Liver (tissue), 9 donors: ENCODE measurements around the gene RGS12. TPM values are rescaled to one million over a fixed set of nuclear protein-coding genes. Genes with fewer than 3 reads are reported as not detected.

ENCODE experiments used
- DNase-seq: peaks from one replicate; pipeline ENCODE4 v3.0.0-alpha.2; 2017; ENCODE audit warnings: low spot score
- H3K27ac ChIP-seq, 2 donors: one replicate each; pipeline ENCODE4 v1.7.0; 2013; ENCODE audit warnings: inconsistent platforms in 2 of 2, low read length in 2 of 2, control low read depth in 1 of 2, low read depth in 1 of 2, mild to moderate bottlenecking in 1 of 2
- H3K27me3 ChIP-seq, 4 donors: one replicate each; pipeline versions ENCODE4 v1.6.1 to v1.7.0; 2013; ENCODE audit warnings: low read length in 3 of 4, inconsistent platforms in 1 of 4, mild to moderate bottlenecking in 1 of 4, moderate library complexity in 1 of 4; ENCODE audit not compliant: control insufficient read depth in 4 of 4, insufficient read depth in 4 of 4
- H3K36me3 ChIP-seq, 4 donors: one replicate each; pipeline versions ENCODE4 v1.6.1 to v1.7.0; 2013; ENCODE audit warnings: low read length in 3 of 4, mild to moderate bottlenecking in 3 of 4, low read depth in 1 of 4, moderate library complexity in 1 of 4; ENCODE audit not compliant: control insufficient read depth in 4 of 4, insufficient read depth in 3 of 4
- H3K4me1 ChIP-seq, 4 donors: one replicate each; pipeline versions ENCODE4 v1.6.1 to v1.7.0; 2013; ENCODE audit warnings: low read length in 3 of 4, mild to moderate bottlenecking in 3 of 4, moderate library complexity in 1 of 4; ENCODE audit not compliant: control insufficient read depth in 4 of 4, insufficient read depth in 4 of 4
- H3K4me3 ChIP-seq, 3 donors: one replicate each; pipeline versions ENCODE4 v1.6.1 to v1.7.0; 2013; ENCODE audit warnings: low read length in 3 of 3, control low read depth in 1 of 3, low read depth in 1 of 3, mild to moderate bottlenecking in 1 of 3
- H3K9ac ChIP-seq, 2 donors: one replicate each; pipeline ENCODE4 v1.7.0; 2013; ENCODE audit warnings: low read length in 2 of 2, mild to moderate bottlenecking in 2 of 2, moderate library complexity in 2 of 2, control low read depth in 1 of 2, low read depth in 1 of 2
- H3K9me3 ChIP-seq, 4 donors: one replicate each; pipeline versions ENCODE4 v1.6.1 to v1.7.0; 2013; ENCODE audit warnings: low read length in 3 of 4; ENCODE audit not compliant: control insufficient read depth in 4 of 4
- CTCF ChIP-seq: fragments of 150-350 bp; IDR thresholded peaks from 2 replicates; pipeline ENCODE4 v1.5.1; 2017; ENCODE audit warnings: improper control_type of control experiment, low read depth, low read length; ENCODE audit not compliant: missing input control
- EGR1 ChIP-seq, 2 donors: IDR thresholded peaks; 2 replicates each; pipeline ENCODE4 v1.6.1; 2016 to 2018; ENCODE audit warnings: antibody characterized with exemption in 2 of 2, low read depth in 2 of 2
- FOXA1 ChIP-seq: IDR thresholded peaks from 2 replicates; pipeline ENCODE4 v1.6.1; 2016; ENCODE audit warnings: antibody characterized with exemption
- FOXA2 ChIP-seq: IDR thresholded peaks from 2 replicates; pipeline ENCODE4 v1.6.1; 2016; ENCODE audit warnings: antibody characterized with exemption
- GABPA ChIP-seq, 2 donors: IDR thresholded peaks in 1 of 2; conservative IDR thresholded peaks in 1 of 2; 2 replicates each; pipeline ENCODE4 v1.6.1; 2016; ENCODE audit warnings: antibody characterized with exemption in 2 of 2, mild to moderate bottlenecking in 1 of 2, moderate library complexity in 1 of 2
- HNF4A ChIP-seq, 2 donors: conservative IDR thresholded peaks; 2 replicates each; pipeline ENCODE4 v1.6.1; 2016; ENCODE audit warnings: antibody characterized with exemption in 2 of 2, mild to moderate bottlenecking in 2 of 2
- HNF4G ChIP-seq: IDR thresholded peaks from 2 replicates; pipeline ENCODE4 v1.6.1; 2016; ENCODE audit warnings: antibody characterized with exemption
- JUND ChIP-seq, 2 donors: IDR thresholded peaks; 2 replicates each; pipeline ENCODE4 v1.6.1; 2016; ENCODE audit warnings: antibody characterized with exemption in 2 of 2
- MAX ChIP-seq: IDR thresholded peaks from 2 replicates; pipeline ENCODE4 v1.6.1; 2016; ENCODE audit warnings: antibody characterized with exemption
- NR2F2 ChIP-seq: IDR thresholded peaks from 2 replicates; pipeline ENCODE4 v1.6.1; 2016; ENCODE audit warnings: antibody characterized with exemption
- RAD21 ChIP-seq, 2 donors: IDR thresholded peaks; 2 replicates each; pipeline ENCODE4 v1.6.1; 2016; ENCODE audit warnings: antibody characterized with exemption in 2 of 2, mild to moderate bottlenecking in 2 of 2
- REST ChIP-seq: IDR thresholded peaks from 2 replicates; pipeline ENCODE4 v1.6.1; 2016; ENCODE audit warnings: antibody characterized with exemption, mild to moderate bottlenecking
- RXRA ChIP-seq, 2 donors: IDR thresholded peaks; 2 replicates each; pipeline ENCODE4 v1.6.1; 2017 to 2018; ENCODE audit warnings: antibody characterized with exemption in 2 of 2, mild to moderate bottlenecking in 1 of 2
- SP1 ChIP-seq: IDR thresholded peaks from 2 replicates; pipeline ENCODE4 v1.6.1; 2018; ENCODE audit warnings: antibody characterized with exemption, mild to moderate bottlenecking
- TAF1 ChIP-seq: conservative IDR thresholded peaks from 2 replicates; pipeline ENCODE4 v1.6.1; 2016; ENCODE audit warnings: antibody characterized with exemption, mild to moderate bottlenecking
- YY1 ChIP-seq: IDR thresholded peaks from 2 replicates; pipeline ENCODE4 v1.6.1; 2016; ENCODE audit warnings: antibody characterized with exemption, mild to moderate bottlenecking
- ZBTB33 ChIP-seq: IDR thresholded peaks from 2 replicates; pipeline ENCODE4 v1.6.1; 2016; ENCODE audit warnings: antibody characterized with exemption
- WGBS: extraction: QIAGEN DNeasy Blood & Tissue Kit; methylation state at CpG from one replicate; pipeline ENCODE4 v1.1.7; 2013; 5-methylcytosine and 5-hydroxymethylcytosine counted together
- polyA plus RNA-seq, 2 donors: library from polyadenylated mRNA; stranded (reverse) in 1 of 2; unstranded in 1 of 2; fragments of 200-250 nt in 1 of 2; fragments of >200 nt in 1 of 2; fragmentation: Nextera tagmentation in 1 of 2; extraction: Ambion mirVana in 1 of 2; gene quantifications; one replicate each; pipeline versions ENCODE4 v1.2.1 to v1.2.3, GENCODE V29; 2013 to 2015
- total RNA-seq, 2 donors: library from RNA; depleted of rRNA; stranded (reverse); fragments of >200 nt; gene quantifications; one replicate each; pipeline ENCODE4 v1.2.3, GENCODE V29; 2014
- TF ChIP-seq, protein P1 (sequence below): IDR thresholded peaks from 2 replicates; pipeline ENCODE4 v1.6.1; 2016; ENCODE audit warnings: antibody characterized with exemption
- donor health status: healthy.
- donor health status: healthy.
- donor health status: healthy.
- donor health status: healthy.
- donor health status: healthy.

RGS12 gene
- total and polyA plus RNA-seq, 4 donors: 6.4 to 23.2 (median 11.5) TPM

- Histone ChIP-seq H3K4me3 (no peak overlapping the region), H3K27me3 (no peaks in the 10 kb centered on the region), H3K27ac (no peak overlapping the region), H3K4me1 (no peaks in the 10 kb centered on the region), H3K9me3 (no peaks in the 10 kb centered on the region), H3K9ac (no peak overlapping the region), H3K36me3 (peaks cover 0 to 2% (median 0%) of the 10 kb centered on the region in 4 donors)
- WGBS: 98% methylated on average over 14 of the region's 14 CpGs
- no peak for DNase-seq
- TF ChIP-seq GABPA (IDR thresholded peaks at IDR 0.05 in 1 of 2, conservative IDR thresholded peaks at IDR 0.05 in 1 of 2) (no peak), EGR1 (IDR thresholded peaks at IDR 0.05; ENCODE audit: low read depth in 2 of 2) (no peak), ZBTB33 (no peak), NR2F2 (no peak), REST (no peak), MAX (no peak), RAD21 (IDR thresholded peaks at IDR 0.05) (no peak), YY1 (no peak), FOXA2 (no peak), TAF1 (no peak), FOXA1 (no peak), CTCF (no peak), HNF4G (no peak)
- TF ChIP-seq, protein P1, sequence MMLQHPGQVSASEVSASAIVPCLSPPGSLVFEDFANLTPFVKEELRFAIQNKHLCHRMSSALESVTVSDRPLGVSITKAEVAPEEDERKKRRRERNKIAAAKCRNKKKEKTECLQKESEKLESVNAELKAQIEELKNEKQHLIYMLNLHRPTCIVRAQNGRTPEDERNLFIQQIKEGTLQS: no peak
Observed at GRCh38 chr4:3248178-3248480, 44.7 kb upstream of the RGS12 start.

DNA sequence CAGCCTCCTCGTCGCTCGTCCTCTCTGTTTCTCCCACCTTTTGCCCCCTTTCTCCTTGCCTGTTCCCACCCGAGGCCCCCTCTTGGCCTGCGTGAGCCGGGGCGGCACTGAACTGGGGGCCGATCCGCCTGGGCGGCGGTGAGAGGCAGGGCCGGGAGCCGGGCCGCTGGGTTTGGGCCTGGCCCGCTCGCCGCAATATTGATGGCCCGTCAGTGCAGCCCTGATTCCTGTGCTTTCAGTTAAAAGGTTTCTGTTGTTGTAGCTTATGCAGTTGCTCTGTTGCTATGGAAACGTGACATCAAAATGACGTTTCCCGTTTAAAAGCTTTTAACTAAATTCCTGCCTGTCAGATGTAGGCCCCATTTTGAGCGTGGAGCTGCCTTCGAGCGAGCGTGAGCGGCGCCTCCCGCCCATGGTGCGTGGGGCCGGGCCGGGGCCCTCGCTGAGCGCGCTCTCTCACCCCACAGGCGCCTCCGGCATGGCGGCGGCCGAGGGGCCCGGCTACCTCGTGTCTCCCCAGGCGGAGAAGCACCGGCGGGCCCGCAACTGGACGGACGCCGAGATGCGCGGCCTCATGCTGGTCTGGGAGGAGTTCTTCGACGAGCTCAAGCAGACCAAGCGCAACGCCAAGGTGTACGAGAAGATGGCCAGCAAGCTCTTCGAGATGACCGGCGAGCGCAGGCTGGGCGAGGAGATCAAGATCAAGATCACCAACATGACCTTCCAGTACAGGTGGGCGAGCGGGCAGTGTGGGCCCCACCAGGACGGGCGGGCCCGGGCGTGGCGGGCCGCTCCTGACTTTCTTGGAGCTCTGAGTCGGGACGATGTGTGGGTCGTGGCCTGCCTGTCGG is 43.8 kb upstream of the RGS12 start, which contains the start of gene MSANTD1:
Gene MSANTD1 (plus strand): TSS at position 349 of the 851 bp plus-strand sequence. CDS start 64 bp downstream, at position 413.
- Histone ChIP-seq H3K27me3 (no peaks in the 10 kb centered on the region), H3K36me3 (peaks cover 0 to 3% (median 0%) of the 10 kb centered on the region in 4 donors), H3K4me1 (no peaks in the 10 kb centered on the region), H3K27ac (no peak within 1 kb of the TSS), H3K9ac (no peak within 1 kb of the TSS), H3K9me3 (no peaks in the 10 kb centered on the region), H3K4me3 (no peak within 1 kb of the TSS)
- WGBS: 95% methylated on average over 72 of the region's 72 CpGs
- no peak for DNase-seq
- TF ChIP-seq FOXA1 (no peak), MAX (no peak), RAD21 (IDR thresholded peaks at IDR 0.05) (no peak), CTCF (no peak), JUND (IDR thresholded peaks at IDR 0.05) (no peak), FOXA2 (no peak), HNF4A (conservative IDR thresholded peaks at IDR 0.05) (no peak), SP1 (no peak), RXRA (IDR thresholded peaks at IDR 0.05) (no peak), EGR1 (IDR thresholded peaks at IDR 0.05; ENCODE audit: low read depth in 2 of 2) (no peak), ZBTB33 (no peak)
